ENCODE measurements around the gene MEX3A.
"Not testable (repeated sequence)": the region's sequence is repeated elsewhere in the genome, so short reads cannot be mapped to it uniquely, and the experiment has no call there.

DNA sequence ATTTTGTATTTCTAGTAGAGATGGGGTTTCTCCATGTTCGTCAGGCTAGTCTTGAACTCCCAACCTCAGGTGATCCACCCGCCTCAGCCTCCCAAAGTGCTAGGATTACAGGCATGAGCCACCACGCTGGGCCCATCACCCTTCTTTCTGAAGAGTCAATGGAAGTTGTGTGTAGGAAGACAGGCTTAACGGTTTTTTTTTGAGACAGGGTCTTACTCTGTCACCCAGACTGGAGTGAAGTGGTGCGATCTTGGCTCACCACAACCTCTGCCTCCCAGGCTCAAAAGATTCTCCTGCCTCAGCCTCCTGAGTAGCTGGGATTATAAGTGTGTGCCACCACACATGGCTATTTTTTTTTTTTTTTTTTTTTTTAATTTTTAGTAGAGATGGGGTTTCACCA is 34.5 kb upstream of the MEX3A start:
- not testable (repeated sequence) for TF ChIP-seq POLR2A (IDR thresholded peaks at IDR 0.05)
- TF ChIP-seq, protein P1, sequence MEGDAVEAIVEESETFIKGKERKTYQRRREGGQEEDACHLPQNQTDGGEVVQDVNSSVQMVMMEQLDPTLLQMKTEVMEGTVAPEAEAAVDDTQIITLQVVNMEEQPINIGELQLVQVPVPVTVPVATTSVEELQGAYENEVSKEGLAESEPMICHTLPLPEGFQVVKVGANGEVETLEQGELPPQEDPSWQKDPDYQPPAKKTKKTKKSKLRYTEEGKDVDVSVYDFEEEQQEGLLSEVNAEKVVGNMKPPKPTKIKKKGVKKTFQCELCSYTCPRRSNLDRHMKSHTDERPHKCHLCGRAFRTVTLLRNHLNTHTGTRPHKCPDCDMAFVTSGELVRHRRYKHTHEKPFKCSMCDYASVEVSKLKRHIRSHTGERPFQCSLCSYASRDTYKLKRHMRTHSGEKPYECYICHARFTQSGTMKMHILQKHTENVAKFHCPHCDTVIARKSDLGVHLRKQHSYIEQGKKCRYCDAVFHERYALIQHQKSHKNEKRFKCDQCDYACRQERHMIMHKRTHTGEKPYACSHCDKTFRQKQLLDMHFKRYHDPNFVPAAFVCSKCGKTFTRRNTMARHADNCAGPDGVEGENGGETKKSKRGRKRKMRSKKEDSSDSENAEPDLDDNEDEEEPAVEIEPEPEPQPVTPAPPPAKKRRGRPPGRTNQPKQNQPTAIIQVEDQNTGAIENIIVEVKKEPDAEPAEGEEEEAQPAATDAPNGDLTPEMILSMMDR (IDR thresholded peaks at IDR 0.05), result not testable (repeated sequence)
